GM12873 (cell line): ENCODE results near the gene MRPL18.

Experiments
- CTCF ChIP-seq: IDR thresholded peaks from 2 replicates; pipeline ENCODE4 v1.5.1; 2012; ENCODE audit warnings: low read depth, mild to moderate bottlenecking, moderate library complexity, low read length, control low read depth; ENCODE audit not compliant: insufficient read depth; ENCODE audit errors: missing control alignments

Gene MRPL18

GRCh38 chr6:159821726-159822125 is 31.5 kb downstream of the MRPL18 start:
- no peak for TF ChIP-seq CTCF

GRCh38 chr6:159823953-159824352 is 33.7 kb downstream of the MRPL18 start:
- TF ChIP-seq CTCF = no peak

GRCh38 chr6:159826004-159826403 is 35.7 kb downstream of the MRPL18 start:
- no peak for TF ChIP-seq CTCF

GRCh38 chr6:159826968-159827647 is 36.8 kb downstream of the MRPL18 start:
- no peak for TF ChIP-seq CTCF

- TF ChIP-seq CTCF = no peak
Observed at GRCh38 chr6:159828074-159828473, 37.8 kb downstream of the MRPL18 start.

- no peak for TF ChIP-seq CTCF
Observed at GRCh38 chr6:159829526-159829925, 39.3 kb downstream of the MRPL18 start.

- TF ChIP-seq CTCF = no peak
Observed at GRCh38 chr6:159830501-159831372, 40.5 kb downstream of the MRPL18 start.
